ENCODE results near the gene ZNF326.

DNA sequence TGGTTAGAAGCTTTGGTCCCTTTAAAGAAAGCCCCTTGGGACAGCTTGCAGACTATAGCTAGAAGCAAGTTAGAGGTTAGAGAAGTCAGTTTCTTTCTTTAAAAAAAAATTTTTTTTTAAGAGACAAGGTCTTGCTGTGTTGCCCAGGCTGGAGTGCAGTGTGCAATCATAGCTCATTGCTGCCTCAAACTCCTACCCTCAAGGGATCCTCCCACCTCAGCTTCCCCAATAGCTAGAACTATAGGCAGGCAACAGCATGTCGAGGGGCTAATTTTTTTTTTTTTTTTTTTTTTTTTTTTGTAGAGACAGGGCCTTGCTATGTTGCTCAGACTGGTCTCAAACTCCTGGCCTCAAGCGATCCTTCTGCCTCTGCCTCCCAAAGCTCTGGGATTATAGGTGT, 44.2 kb upstream of the ZNF326 start:
- TF ChIP-seq, protein P1, sequence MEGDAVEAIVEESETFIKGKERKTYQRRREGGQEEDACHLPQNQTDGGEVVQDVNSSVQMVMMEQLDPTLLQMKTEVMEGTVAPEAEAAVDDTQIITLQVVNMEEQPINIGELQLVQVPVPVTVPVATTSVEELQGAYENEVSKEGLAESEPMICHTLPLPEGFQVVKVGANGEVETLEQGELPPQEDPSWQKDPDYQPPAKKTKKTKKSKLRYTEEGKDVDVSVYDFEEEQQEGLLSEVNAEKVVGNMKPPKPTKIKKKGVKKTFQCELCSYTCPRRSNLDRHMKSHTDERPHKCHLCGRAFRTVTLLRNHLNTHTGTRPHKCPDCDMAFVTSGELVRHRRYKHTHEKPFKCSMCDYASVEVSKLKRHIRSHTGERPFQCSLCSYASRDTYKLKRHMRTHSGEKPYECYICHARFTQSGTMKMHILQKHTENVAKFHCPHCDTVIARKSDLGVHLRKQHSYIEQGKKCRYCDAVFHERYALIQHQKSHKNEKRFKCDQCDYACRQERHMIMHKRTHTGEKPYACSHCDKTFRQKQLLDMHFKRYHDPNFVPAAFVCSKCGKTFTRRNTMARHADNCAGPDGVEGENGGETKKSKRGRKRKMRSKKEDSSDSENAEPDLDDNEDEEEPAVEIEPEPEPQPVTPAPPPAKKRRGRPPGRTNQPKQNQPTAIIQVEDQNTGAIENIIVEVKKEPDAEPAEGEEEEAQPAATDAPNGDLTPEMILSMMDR (IDR thresholded peaks at IDR 0.05) = no peak
- no peak for TF ChIP-seq POLR2A (IDR thresholded peaks at IDR 0.05)

All from adrenal gland (tissue), 5 donors.